ENCODE data around the gene PCBP3. TPM values are rescaled to one million over a fixed set of nuclear protein-coding genes. Genes with fewer than 3 reads are reported as not detected.
"Not testable (repeated sequence)": the region's sequence is repeated elsewhere in the genome, so short reads cannot be mapped to it uniquely, and the experiment has no call there.

The PCBP3 gene
- total and polyA plus RNA-seq, 12 donors: 1.7 to 15.8 (median 4.7) TPM

DNA sequence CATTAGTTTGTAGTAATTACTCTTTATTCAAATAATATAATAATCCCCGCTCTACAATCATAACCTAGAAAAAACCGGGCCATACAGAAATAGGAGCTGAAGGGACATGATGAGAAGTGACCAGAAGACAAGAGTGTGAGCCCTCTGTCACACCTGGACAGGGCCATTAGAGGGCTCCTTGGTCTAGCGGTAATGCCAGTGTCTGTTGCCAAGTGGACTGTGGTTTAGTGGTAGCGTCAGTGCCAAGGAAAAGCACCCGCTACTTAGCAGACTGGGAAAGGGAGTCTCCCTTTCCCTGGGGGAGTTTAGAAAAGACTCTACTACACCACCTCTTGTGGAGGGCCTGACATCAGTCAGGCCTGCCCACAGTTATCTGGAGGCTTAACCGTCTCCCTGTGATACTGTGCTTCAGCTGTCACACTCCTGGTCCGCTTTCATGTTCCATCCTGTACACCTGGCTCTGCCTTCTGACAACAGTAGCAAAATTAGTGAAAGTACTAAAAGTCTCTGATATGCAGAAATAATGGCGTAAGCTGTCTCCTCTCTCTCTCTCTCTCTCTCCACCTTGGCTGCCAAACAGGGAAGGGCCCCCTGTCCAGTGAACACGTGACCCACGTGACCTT lies 19.2 kb downstream of the PCBP3 start:
- H3K4me3 ChIP-seq; H3K27me3 ChIP-seq; intact Hi-C loops (cut with DNase I); H3K9me3 ChIP-seq (replicated peaks in 1 of 3); H3K4me1 ChIP-seq (replicated peaks in 1 of 2); DNase-seq; H3K27ac ChIP-seq; H3K36me3 ChIP-seq (replicated peaks in 1 of 2): not testable (repeated sequence)
- WGBS, 4 donors: 90 to 95% (median 93%) methylated on average over 9 to 10 of the region's 10 CpGs

DNA sequence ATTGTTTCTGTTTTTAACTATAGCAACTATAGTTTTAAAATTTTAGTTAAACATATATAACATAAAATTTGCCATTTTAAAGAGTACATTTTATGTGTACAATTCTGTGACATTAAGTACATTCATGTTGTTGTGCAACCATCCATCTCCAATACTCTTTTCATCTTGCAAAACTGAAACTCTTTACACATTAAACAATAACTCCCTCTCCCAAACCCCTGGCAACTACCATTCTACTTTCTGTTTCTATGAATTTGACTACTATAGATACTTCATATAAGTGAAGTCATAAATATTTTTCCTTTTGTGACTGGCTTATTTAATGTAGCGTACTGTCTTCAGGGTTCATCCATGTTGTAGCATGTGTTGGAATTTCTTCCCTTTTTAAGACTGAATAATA lies 25.9 kb downstream of the PCBP3 start:
- Histone ChIP-seq H3K4me3 (no peak overlapping the region), H3K27me3 (no peaks in the 10 kb centered on the region), H3K27ac (no peak overlapping the region), H3K36me3 (replicated peaks in 1 of 2) (no peaks in the 10 kb centered on the region), H3K9me3 (replicated peaks in 1 of 3) (no peaks in the 10 kb centered on the region), H3K4me1 (replicated peaks in 1 of 2) (no peaks in the 10 kb centered on the region)
- intact Hi-C loops (cut with DNase I): no loop called here
- no peak for DNase-seq
- WGBS, 4 donors: 91 to 100% (median 96%) methylated on average over 1 of the region's 1 CpG
- TF ChIP-seq POLR2A (IDR thresholded peaks at IDR 0.05): no peak
- TF ChIP-seq, protein P1, sequence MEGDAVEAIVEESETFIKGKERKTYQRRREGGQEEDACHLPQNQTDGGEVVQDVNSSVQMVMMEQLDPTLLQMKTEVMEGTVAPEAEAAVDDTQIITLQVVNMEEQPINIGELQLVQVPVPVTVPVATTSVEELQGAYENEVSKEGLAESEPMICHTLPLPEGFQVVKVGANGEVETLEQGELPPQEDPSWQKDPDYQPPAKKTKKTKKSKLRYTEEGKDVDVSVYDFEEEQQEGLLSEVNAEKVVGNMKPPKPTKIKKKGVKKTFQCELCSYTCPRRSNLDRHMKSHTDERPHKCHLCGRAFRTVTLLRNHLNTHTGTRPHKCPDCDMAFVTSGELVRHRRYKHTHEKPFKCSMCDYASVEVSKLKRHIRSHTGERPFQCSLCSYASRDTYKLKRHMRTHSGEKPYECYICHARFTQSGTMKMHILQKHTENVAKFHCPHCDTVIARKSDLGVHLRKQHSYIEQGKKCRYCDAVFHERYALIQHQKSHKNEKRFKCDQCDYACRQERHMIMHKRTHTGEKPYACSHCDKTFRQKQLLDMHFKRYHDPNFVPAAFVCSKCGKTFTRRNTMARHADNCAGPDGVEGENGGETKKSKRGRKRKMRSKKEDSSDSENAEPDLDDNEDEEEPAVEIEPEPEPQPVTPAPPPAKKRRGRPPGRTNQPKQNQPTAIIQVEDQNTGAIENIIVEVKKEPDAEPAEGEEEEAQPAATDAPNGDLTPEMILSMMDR (IDR thresholded peaks at IDR 0.05): no peak

- Histone ChIP-seq H3K27ac (no peak overlapping the region), H3K4me3 (no peak overlapping the region), H3K27me3 (no peaks in the 10 kb centered on the region), H3K9me3 (replicated peaks in 1 of 3) (no peaks in the 10 kb centered on the region), H3K36me3 (replicated peaks in 1 of 2) (no peaks in the 10 kb centered on the region), H3K4me1 (replicated peaks in 1 of 2) (no peaks in the 10 kb centered on the region)
- intact Hi-C loops (cut with DNase I): no loop called here
- DNase-seq: no peak
- TF ChIP-seq POLR2A (IDR thresholded peaks at IDR 0.05): no peak
- TF ChIP-seq, protein P1 (IDR thresholded peaks at IDR 0.05): no peak
- 54 to 87% (median 74%) methylated on average over 3 of the region's 3 CpGs for WGBS, 4 donors
Measured at GRCh38 chr21:45670731-45671130, 27.2 kb downstream of the PCBP3 start.

- H3K4me1 ChIP-seq (replicated peaks in 1 of 2); H3K9me3 ChIP-seq (replicated peaks in 1 of 3); DNase-seq; H3K36me3 ChIP-seq (replicated peaks in 1 of 2); intact Hi-C loops (cut with DNase I); H3K27me3 ChIP-seq; H3K27ac ChIP-seq; H3K4me3 ChIP-seq: not testable (repeated sequence)
- 76 to 88% (median 78%) methylated on average over 1 of the region's 1 CpG; no CpG with 5 or more reads in 1 of the 4 donors for WGBS, 4 donors
Measured at GRCh38 chr21:45678790-45679189, 35.3 kb downstream of the PCBP3 start.

GRCh38 chr21:45680215-45680614 lies 36.7 kb downstream of the PCBP3 start:
- no peak for DNase-seq
- Histone ChIP-seq H3K27me3 (no peaks in the 10 kb centered on the region), H3K36me3 (replicated peaks in 1 of 2) (no peaks in the 10 kb centered on the region), H3K9me3 (replicated peaks in 1 of 3) (no peaks in the 10 kb centered on the region), H3K4me3 (no peak overlapping the region), H3K27ac (no peak overlapping the region), H3K4me1 (replicated peaks in 1 of 2) (no peaks in the 10 kb centered on the region)
- no peak for TF ChIP-seq POLR2A (IDR thresholded peaks at IDR 0.05)
- TF ChIP-seq, protein P1 (IDR thresholded peaks at IDR 0.05): no peak
- intact Hi-C loops (cut with DNase I): no loop called here
- WGBS, 4 donors: 53 to 64% (median 59%) methylated on average over 1 of the region's 1 CpG
